Stomach smooth muscle (tissue), 2 donors: ENCODE measurements around the gene PCNT.
"Not testable (repeated sequence)": the region's sequence is repeated elsewhere in the genome, so short reads cannot be mapped to it uniquely, and the experiment has no call there.

Experiments
- H3K27ac ChIP-seq: one replicate; pipeline ENCODE4 v1.7.0; 2013; ENCODE audit warnings: mild to moderate bottlenecking, low read length, inconsistent platforms
- H3K27me3 ChIP-seq, 2 donors: one replicate each; pipeline ENCODE4 v1.7.0; 2013; ENCODE audit warnings: low read length in 2 of 2; ENCODE audit not compliant: insufficient read depth in 2 of 2, control insufficient read depth in 1 of 2
- H3K36me3 ChIP-seq, 2 donors: one replicate each; pipeline ENCODE4 v1.7.0; 2013; ENCODE audit warnings: low read length in 2 of 2; ENCODE audit not compliant: control insufficient read depth in 2 of 2, insufficient read depth in 2 of 2
- H3K4me1 ChIP-seq: one replicate; pipeline ENCODE4 v1.7.0; 2013; ENCODE audit warnings: low read length; ENCODE audit not compliant: control insufficient read depth, insufficient read depth
- H3K4me3 ChIP-seq, 2 donors: one replicate each; pipeline ENCODE4 v1.7.0; 2013; ENCODE audit warnings: low read length in 2 of 2
- H3K9ac ChIP-seq, 2 donors: one replicate each; pipeline ENCODE4 v1.7.0; 2013; ENCODE audit warnings: low read length in 2 of 2, mild to moderate bottlenecking in 1 of 2
- H3K9me3 ChIP-seq, 2 donors: one replicate each; pipeline ENCODE4 v1.7.0; 2013; ENCODE audit warnings: low read length in 2 of 2; ENCODE audit not compliant: control insufficient read depth in 2 of 2
- donor health status: healthy.
- donor health status: Pancreatic carcinoma.

PCNT gene

GRCh38 chr21:46455575-46456385 lies 131.8 kb downstream of the PCNT start:
- Histone ChIP-seq H3K36me3 (peaks cover 0 to 3% of the 10 kb centered on the region in 2 donors), H3K27me3 (no peaks in the 10 kb centered on the region), H3K9ac (no peak overlapping the region), H3K27ac (no peak overlapping the region), H3K4me1 (peaks cover 39% of the 10 kb centered on the region), H3K9me3 (no peaks in the 10 kb centered on the region), H3K4me3 (peak overlapping the region in 1 of 2 donors; percentile 3)

GRCh38 chr21:46456750-46457149 lies 132.8 kb downstream of the PCNT start:
- peak overlapping the region; percentile 92 for H3K27ac ChIP-seq
- H3K4me1 ChIP-seq: peaks cover 40% of the 10 kb centered on the region
- no peak overlapping the region for H3K4me3 ChIP-seq

GRCh38 chr21:46457801-46458314 lies 133.9 kb downstream of the PCNT start:
- Histone ChIP-seq H3K27me3 (no peaks in the 10 kb centered on the region), H3K9ac (peak overlapping the region; percentile 96 to 99), H3K27ac (peak overlapping the region; percentile 92), H3K4me1 (peaks cover 44% of the 10 kb centered on the region), H3K36me3 (peaks cover 0 to 3% of the 10 kb centered on the region in 2 donors), H3K9me3 (no peaks in the 10 kb centered on the region), H3K4me3 (peak overlapping the region; percentile 81 to 91)

More at GRCh38 chr21:46456750-46457149, 132.8 kb downstream of the PCNT start:
- no peak overlapping the region for H3K9ac ChIP-seq
- peaks cover 0 to 3% of the 10 kb centered on the region in 2 donors for H3K36me3 ChIP-seq
- H3K27me3 ChIP-seq: no peaks in the 10 kb centered on the region
- no peaks in the 10 kb centered on the region for H3K9me3 ChIP-seq

- no peaks in the 10 kb centered on the region for H3K27me3 ChIP-seq
- peak within 1 kb of the TSS; percentile 81 to 91 for H3K4me3 ChIP-seq
- peaks cover 44% of the 10 kb centered on the region for H3K4me1 ChIP-seq
- peaks cover 0 to 3% of the 10 kb centered on the region in 2 donors for H3K36me3 ChIP-seq
- H3K9ac ChIP-seq: peak within 1 kb of the TSS; percentile 96 to 99
- peak within 1 kb of the TSS; percentile 92 for H3K27ac ChIP-seq
- no peaks in the 10 kb centered on the region for H3K9me3 ChIP-seq
Observed at GRCh38 chr21:46458315-46459023, 134.5 kb downstream of the PCNT start, which contains the start of gene DIP2A. TSS of gene DIP2A (plus strand) at chr21:46458891. CDS start at chr21:46459132, 241 bp downstream.

GRCh38 chr21:46459024-46459355 lies 135.0 kb downstream of the PCNT start:
- H3K27ac ChIP-seq: peak overlapping the region; percentile 46
- peaks cover 0 to 3% of the 10 kb centered on the region in 2 donors for H3K36me3 ChIP-seq
- no peaks in the 10 kb centered on the region for H3K27me3 ChIP-seq
- H3K9me3 ChIP-seq: no peaks in the 10 kb centered on the region
- peak overlapping the region; percentile 65 to 74 for H3K9ac ChIP-seq
- peaks cover 44% of the 10 kb centered on the region for H3K4me1 ChIP-seq
- peak overlapping the region; percentile 61 to 88 for H3K4me3 ChIP-seq

- Histone ChIP-seq H3K4me3 (peak overlapping the region; percentile 79 to 88), H3K9ac (peak overlapping the region; percentile 65 to 66), H3K4me1 (peaks cover 44% of the 10 kb centered on the region), H3K36me3 (peaks cover 0 to 3% of the 10 kb centered on the region in 2 donors), H3K27ac (peak overlapping the region; percentile 46), H3K9me3 (no peaks in the 10 kb centered on the region), H3K27me3 (no peaks in the 10 kb centered on the region)
Observed at GRCh38 chr21:46459356-46460112, 135.6 kb downstream of the PCNT start.

GRCh38 chr21:46461909-46462308 lies 138.0 kb downstream of the PCNT start:
- Histone ChIP-seq H3K27ac (no peak overlapping the region), H3K9me3 (no peaks in the 10 kb centered on the region), H3K9ac (no peak overlapping the region), H3K4me1 (peaks cover 27% of the 10 kb centered on the region), H3K4me3 (no peak overlapping the region), H3K36me3 (no peaks in the 10 kb centered on the region), H3K27me3 (no peaks in the 10 kb centered on the region)

GRCh38 chr21:46465153-46465552 lies 141.2 kb downstream of the PCNT start:
- H3K36me3 ChIP-seq, H3K27ac ChIP-seq, H3K27me3 ChIP-seq: not testable (repeated sequence)

GRCh38 chr21:46465651-46466050 lies 141.7 kb downstream of the PCNT start:
- H3K9me3 ChIP-seq: no peaks in the 10 kb centered on the region

More at GRCh38 chr21:46465153-46465552, 141.2 kb downstream of the PCNT start:
- H3K9me3 ChIP-seq, H3K9ac ChIP-seq, H3K4me3 ChIP-seq, H3K4me1 ChIP-seq: not testable (repeated sequence)

GRCh38 chr21:46468108-46468774 lies 144.3 kb downstream of the PCNT start:
- Histone ChIP-seq H3K36me3 (peaks cover 0 to 4% of the 10 kb centered on the region in 2 donors), H3K4me1 (no peaks in the 10 kb centered on the region), H3K9ac (no peak overlapping the region), H3K4me3 (no peak overlapping the region), H3K27ac (no peak overlapping the region), H3K27me3 (no peaks in the 10 kb centered on the region), H3K9me3 (no peaks in the 10 kb centered on the region)

More at GRCh38 chr21:46465651-46466050, 141.7 kb downstream of the PCNT start:
- Histone ChIP-seq H3K4me3 (no peak overlapping the region), H3K27me3 (no peaks in the 10 kb centered on the region), H3K36me3 (peaks cover 0 to 4% of the 10 kb centered on the region in 2 donors), H3K4me1 (peaks cover 5% of the 10 kb centered on the region), H3K27ac (no peak overlapping the region), H3K9ac (no peak overlapping the region)
